HEK293 (cell line): Measurements from ENCODE around the gene BBC3.

Experiments
- CTCF ChIA-PET: fragments of 350-600 bp; formaldehyde crosslinking; extraction: SDS; loops from one replicate; lab custom pipeline; 2021; ENCODE audit warnings: antibody characterized with exemption; lab: Yijun Ruan, JAX
- POLR2A ChIA-PET: fragments of 300-600 bp; formaldehyde crosslinking; extraction: SDS; loops from one replicate; lab custom pipeline; 2020; ENCODE audit warnings: antibody characterized with exemption, inconsistent platforms; lab: Yijun Ruan, JAX
- H3K27ac ChIP-seq: fragments of 200-500 bp; sonication (Bioruptor generic); 2 replicates; pipeline ENCODE4 v1.5.1; 2014; ENCODE audit warnings: low read depth, low read length, control low read depth, inconsistent platforms; ENCODE audit errors: extremely low read depth
- H3K36me3 ChIP-seq, 2 experiments: fragments of 200-500 bp in 1 of 2; sonication (Bioruptor generic) in 1 of 2; 1 replicate in 1 of 2; 2 replicates in 1 of 2; pipeline ENCODE4 v1.5.1; 2014 to 2017; ENCODE audit warnings: inconsistent platforms in 2 of 2, low read length in 2 of 2; ENCODE audit not compliant: control insufficient read depth in 2 of 2, insufficient read depth in 1 of 2
- H3K4me1 ChIP-seq: fragments of 200-500 bp; sonication (Bioruptor generic); 2 replicates; pipeline ENCODE4 v1.5.1; 2014; ENCODE audit warnings: mild to moderate bottlenecking, low read length, inconsistent platforms; ENCODE audit not compliant: control insufficient read depth, insufficient read depth
- H3K4me3 ChIP-seq: 2 replicates; pipeline ENCODE4 v1.5.1; 2011; ENCODE audit warnings: low read depth, mild to moderate bottlenecking, control low read depth, low read length, moderate library complexity
- H3K9me3 ChIP-seq: fragments of 200-500 bp; sonication (Bioruptor generic); 2 replicates; pipeline ENCODE4 v1.5.1; 2014; ENCODE audit warnings: low read depth, low read length, inconsistent platforms; ENCODE audit not compliant: control insufficient read depth, insufficient read depth
- BCL11A ChIP-seq: fragments of 450-650 bp; formaldehyde crosslinking; IDR thresholded peaks from 2 replicates; pipeline ENCODE4 v1.5.1; 2016; ENCODE audit warnings: low read depth, missing biosample characterization, missing genetic modification characterization
- BCL11B ChIP-seq: fragments of 450-650 bp; formaldehyde crosslinking; IDR thresholded peaks from 2 replicates; pipeline ENCODE4 v1.5.1; 2016; ENCODE audit warnings: low read depth, missing biosample characterization, missing genetic modification characterization
- FEZF1 ChIP-seq: fragments of 450-650 bp; formaldehyde crosslinking; IDR thresholded peaks from 2 replicates; pipeline ENCODE4 v1.5.1; 2016; ENCODE audit warnings: missing biosample characterization, missing genetic modification characterization
- GLIS1 ChIP-seq: fragments of 450-650 bp; formaldehyde crosslinking; IDR thresholded peaks from 2 replicates; pipeline ENCODE4 v1.5.1; 2016; ENCODE audit warnings: missing biosample characterization, missing genetic modification characterization
- KLF8 ChIP-seq: fragments of 450-650 bp; formaldehyde crosslinking; IDR thresholded peaks from 2 replicates; pipeline ENCODE4 v1.5.1; 2016; ENCODE audit warnings: missing biosample characterization, missing genetic modification characterization
- OVOL3 ChIP-seq: fragments of 450-650 bp; formaldehyde crosslinking; IDR thresholded peaks from 2 replicates; pipeline ENCODE4 v1.5.1; 2016; ENCODE audit warnings: missing biosample characterization, missing genetic modification characterization
- SP2 ChIP-seq: fragments of 450-650 bp; formaldehyde crosslinking; IDR thresholded peaks from 2 replicates; pipeline ENCODE4 v1.5.1; 2016; ENCODE audit warnings: missing biosample characterization, missing genetic modification characterization
- ZBTB20 ChIP-seq: fragments of 450-650 bp; formaldehyde crosslinking; IDR thresholded peaks from 2 replicates; pipeline ENCODE4 v1.5.1; 2016; ENCODE audit warnings: missing biosample characterization, missing genetic modification characterization
- ZEB2 ChIP-seq: fragments of 450-650 bp; formaldehyde crosslinking; IDR thresholded peaks from 2 replicates; pipeline ENCODE4 v1.5.1; 2016; ENCODE audit warnings: missing biosample characterization, missing genetic modification characterization
- ZNF132 ChIP-seq: fragments of 450-650 bp; formaldehyde crosslinking; IDR thresholded peaks from 2 replicates; pipeline ENCODE4 v1.5.1; 2017; ENCODE audit warnings: missing biosample characterization, missing genetic modification characterization, borderline replicate concordance
- ZNF169 ChIP-seq: fragments of 450-650 bp; formaldehyde crosslinking; IDR thresholded peaks from 2 replicates; pipeline ENCODE4 v1.5.1; 2016; ENCODE audit warnings: missing biosample characterization, missing genetic modification characterization
- ZNF510 ChIP-seq: fragments of 450-650 bp; formaldehyde crosslinking; IDR thresholded peaks from 2 replicates; pipeline ENCODE4 v1.5.1; 2018; ENCODE audit warnings: mild to moderate bottlenecking, missing genetic modification characterization, missing biosample characterization; ENCODE audit not compliant: insufficient replicate concordance
- ZNF558 ChIP-seq: fragments of 450-650 bp; formaldehyde crosslinking; IDR thresholded peaks from 2 replicates; pipeline ENCODE4 v1.5.1; 2016; ENCODE audit warnings: missing biosample characterization, missing genetic modification characterization
- ZNF561 ChIP-seq: fragments of 450-650 bp; IDR thresholded peaks from 2 replicates; pipeline ENCODE4 v1.5.1; 2018; ENCODE audit warnings: missing biosample characterization, missing genetic modification characterization, borderline replicate concordance
- ZNF623 ChIP-seq: fragments of 450-650 bp; formaldehyde crosslinking; IDR thresholded peaks from 2 replicates; pipeline ENCODE4 v1.5.1; 2016; ENCODE audit warnings: missing biosample characterization, missing genetic modification characterization
- ZNF701 ChIP-seq: fragments of 450-650 bp; formaldehyde crosslinking; IDR thresholded peaks from 2 replicates; pipeline ENCODE4 v1.5.1; 2016; ENCODE audit warnings: missing biosample characterization, missing genetic modification characterization
- ZNF707 ChIP-seq: fragments of 450-650 bp; formaldehyde crosslinking; IDR thresholded peaks from 2 replicates; pipeline ENCODE4 v1.5.1; 2016; ENCODE audit warnings: missing biosample characterization, missing genetic modification characterization
- TF ChIP-seq, protein P1 (sequence below): fragments of 450-650 bp; formaldehyde crosslinking; IDR thresholded peaks from 2 replicates; pipeline ENCODE4 v1.5.1; 2016; ENCODE audit warnings: missing biosample characterization, missing genetic modification characterization, borderline replicate concordance
- TF ChIP-seq, protein P2 (sequence below): fragments of 450-650 bp; formaldehyde crosslinking; IDR thresholded peaks from 2 replicates; pipeline ENCODE4 v1.5.1; 2017; ENCODE audit warnings: missing biosample characterization, missing genetic modification characterization
- TF ChIP-seq, protein P3 (sequence below): fragments of 450-650 bp; formaldehyde crosslinking; IDR thresholded peaks from 2 replicates; pipeline ENCODE4 v1.5.1; 2016; ENCODE audit warnings: missing biosample characterization, missing genetic modification characterization
- TF ChIP-seq, protein P4 (sequence below): fragments of 450-650 bp; formaldehyde crosslinking; IDR thresholded peaks from 2 replicates; pipeline ENCODE4 v1.5.1; 2016; ENCODE audit warnings: missing biosample characterization, missing genetic modification characterization, low read depth
- TF ChIP-seq, protein P5 (sequence below): fragments of 450-650 bp; formaldehyde crosslinking; IDR thresholded peaks from 2 replicates; pipeline ENCODE4 v1.5.1; 2016; ENCODE audit warnings: missing biosample characterization, missing genetic modification characterization
- TF ChIP-seq, protein P6 (sequence below): fragments of 450-650 bp; formaldehyde crosslinking; IDR thresholded peaks from 2 replicates; pipeline ENCODE4 v1.5.1; 2016; ENCODE audit warnings: missing biosample characterization, missing genetic modification characterization

Gene BBC3

DNA sequence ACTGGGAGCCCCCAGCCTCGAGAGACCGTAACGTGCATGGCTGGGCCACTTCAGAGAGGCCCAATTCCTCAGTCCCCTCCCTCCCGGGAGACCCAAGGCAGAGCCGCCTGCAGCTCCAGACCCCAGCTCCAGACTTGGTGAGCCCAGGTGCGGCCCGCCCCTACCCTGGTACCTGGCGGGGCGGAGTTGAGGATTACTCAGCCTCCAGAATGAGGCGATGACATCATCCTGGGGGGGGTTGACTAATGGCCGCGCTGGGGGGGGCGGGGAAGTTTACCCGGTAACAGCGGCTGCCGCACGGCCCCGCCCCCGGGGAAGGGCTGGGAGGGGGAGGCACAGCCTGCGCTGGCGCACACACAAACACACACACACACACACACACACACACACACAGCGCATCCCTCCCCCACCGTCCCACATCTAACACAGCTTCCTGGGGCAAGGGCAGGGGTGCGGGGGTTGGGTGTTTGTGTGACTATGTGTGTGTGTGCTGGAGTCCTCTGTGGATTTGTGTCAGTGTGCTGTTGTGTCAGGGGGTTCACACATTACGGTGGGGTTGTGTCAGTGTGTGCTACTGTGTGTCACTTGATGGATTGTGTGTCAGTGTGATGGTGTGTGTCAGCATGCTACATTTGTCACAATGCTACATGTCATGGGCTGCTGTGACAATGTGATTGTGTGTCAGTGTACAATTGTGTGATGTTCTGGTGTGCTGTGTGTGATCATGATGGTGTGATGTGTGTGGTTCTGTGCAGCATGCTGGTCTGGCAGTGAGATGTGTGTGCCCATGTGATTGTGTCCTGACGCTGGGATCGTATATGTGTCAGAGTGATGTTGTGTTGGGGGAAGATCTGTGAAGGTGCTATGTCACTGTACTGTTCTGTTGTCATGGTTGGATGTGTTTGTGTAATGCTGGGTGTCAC lies 10.3 kb upstream of the BBC3 start:
- CTCF ChIA-PET = interaction anchor here (0.6 kb wide), 2 partner anchors 22 to 379 kb away, joined by 3 to 5 read pairs; no protein-coding TSS in a partner anchor
- peaks cover 7% of the 10 kb centered on the region for H3K4me1 ChIP-seq
- POLR2A ChIA-PET = interaction anchor here (0.5 to 1.9 kb wide), 6 partner anchors 8 to 111 kb away, joined by 5 to 25 read pairs (median 6); partner anchors contain the start of genes CCDC9 and SAE1
- no peaks in the 10 kb centered on the region for H3K36me3 ChIP-seq
- no peaks in the 10 kb centered on the region for H3K9me3 ChIP-seq
- H3K27ac ChIP-seq = peak overlapping the region; percentile 66; the same call in 1 of the 2 replicates
- H3K4me3 ChIP-seq = no peak overlapping the region
- TF ChIP-seq ZNF132 (tag by site-specific recombination) (no peak), ZNF169 (tag by site-specific recombination) (peak; percentile 61; the same call in 1 of the 2 replicates), ZNF510 (no peak), KLF8 (peak; percentile 91), ZNF558 (no peak), BCL11B (0 out of 2 replicates have a peak, but pooled peaks have one; percentile 6), ZEB2 (tag by site-specific recombination) (peak; percentile 96), ZNF623 (0 out of 2 replicates have a peak, but pooled peaks have one; percentile 26), ZNF707 (tag by site-specific recombination) (peak; percentile 35; the same call in 1 of the 2 replicates), ZNF701 (no peak), BCL11A (tag by site-specific recombination) (no peak), ZBTB20 (tag by site-specific recombination) (peak; percentile 76), OVOL3 (tag by site-specific recombination) (0 out of 2 replicates have a peak, but pooled peaks have one; percentile 10), GLIS1 (tag by site-specific recombination) (peak; percentile 81), SP2 (tag by site-specific recombination) (peak; percentile 57), ZNF561 (tag by site-specific recombination) (0 out of 2 replicates have a peak, but pooled peaks have one; percentile 39), FEZF1 (0 out of 2 replicates have a peak, but pooled peaks have one; percentile 4)
- TF ChIP-seq, protein P1, sequence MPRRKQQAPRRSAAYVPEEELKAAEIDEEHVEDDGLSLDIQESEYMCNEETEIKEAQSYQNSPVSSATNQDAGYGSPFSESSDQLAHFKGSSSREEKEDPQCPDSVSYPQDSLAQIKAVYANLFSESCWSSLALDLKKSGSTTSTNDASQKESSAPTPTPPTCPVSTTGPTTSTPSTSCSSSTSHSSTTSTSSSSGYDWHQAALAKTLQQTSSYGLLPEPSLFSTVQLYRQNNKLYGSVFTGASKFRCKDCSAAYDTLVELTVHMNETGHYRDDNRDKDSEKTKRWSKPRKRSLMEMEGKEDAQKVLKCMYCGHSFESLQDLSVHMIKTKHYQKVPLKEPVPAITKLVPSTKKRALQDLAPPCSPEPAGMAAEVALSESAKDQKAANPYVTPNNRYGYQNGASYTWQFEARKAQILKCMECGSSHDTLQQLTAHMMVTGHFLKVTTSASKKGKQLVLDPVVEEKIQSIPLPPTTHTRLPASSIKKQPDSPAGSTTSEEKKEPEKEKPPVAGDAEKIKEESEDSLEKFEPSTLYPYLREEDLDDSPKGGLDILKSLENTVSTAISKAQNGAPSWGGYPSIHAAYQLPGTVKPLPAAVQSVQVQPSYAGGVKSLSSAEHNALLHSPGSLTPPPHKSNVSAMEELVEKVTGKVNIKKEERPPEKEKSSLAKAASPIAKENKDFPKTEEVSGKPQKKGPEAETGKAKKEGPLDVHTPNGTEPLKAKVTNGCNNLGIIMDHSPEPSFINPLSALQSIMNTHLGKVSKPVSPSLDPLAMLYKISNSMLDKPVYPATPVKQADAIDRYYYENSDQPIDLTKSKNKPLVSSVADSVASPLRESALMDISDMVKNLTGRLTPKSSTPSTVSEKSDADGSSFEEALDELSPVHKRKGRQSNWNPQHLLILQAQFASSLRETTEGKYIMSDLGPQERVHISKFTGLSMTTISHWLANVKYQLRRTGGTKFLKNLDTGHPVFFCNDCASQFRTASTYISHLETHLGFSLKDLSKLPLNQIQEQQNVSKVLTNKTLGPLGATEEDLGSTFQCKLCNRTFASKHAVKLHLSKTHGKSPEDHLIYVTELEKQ (tag by site-specific recombination) = peak; percentile 6; the same call in 1 of the 2 replicates
- TF ChIP-seq, protein P2, sequence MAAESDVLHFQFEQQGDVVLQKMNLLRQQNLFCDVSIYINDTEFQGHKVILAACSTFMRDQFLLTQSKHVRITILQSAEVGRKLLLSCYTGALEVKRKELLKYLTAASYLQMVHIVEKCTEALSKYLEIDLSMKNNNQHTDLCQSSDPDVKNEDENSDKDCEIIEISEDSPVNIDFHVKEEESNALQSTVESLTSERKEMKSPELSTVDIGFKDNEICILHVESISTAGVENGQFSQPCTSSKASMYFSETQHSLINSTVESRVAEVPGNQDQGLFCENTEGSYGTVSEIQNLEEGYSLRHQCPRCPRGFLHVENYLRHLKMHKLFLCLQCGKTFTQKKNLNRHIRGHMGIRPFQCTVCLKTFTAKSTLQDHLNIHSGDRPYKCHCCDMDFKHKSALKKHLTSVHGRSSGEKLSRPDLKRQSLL = peak; percentile 84
- TF ChIP-seq, protein P3, sequence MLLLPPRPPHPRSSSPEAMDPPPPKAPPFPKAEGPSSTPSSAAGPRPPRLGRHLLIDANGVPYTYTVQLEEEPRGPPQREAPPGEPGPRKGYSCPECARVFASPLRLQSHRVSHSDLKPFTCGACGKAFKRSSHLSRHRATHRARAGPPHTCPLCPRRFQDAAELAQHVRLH (tag by site-specific recombination) = no peak; the same call in none of the 2 replicates
- TF ChIP-seq, protein P4, sequence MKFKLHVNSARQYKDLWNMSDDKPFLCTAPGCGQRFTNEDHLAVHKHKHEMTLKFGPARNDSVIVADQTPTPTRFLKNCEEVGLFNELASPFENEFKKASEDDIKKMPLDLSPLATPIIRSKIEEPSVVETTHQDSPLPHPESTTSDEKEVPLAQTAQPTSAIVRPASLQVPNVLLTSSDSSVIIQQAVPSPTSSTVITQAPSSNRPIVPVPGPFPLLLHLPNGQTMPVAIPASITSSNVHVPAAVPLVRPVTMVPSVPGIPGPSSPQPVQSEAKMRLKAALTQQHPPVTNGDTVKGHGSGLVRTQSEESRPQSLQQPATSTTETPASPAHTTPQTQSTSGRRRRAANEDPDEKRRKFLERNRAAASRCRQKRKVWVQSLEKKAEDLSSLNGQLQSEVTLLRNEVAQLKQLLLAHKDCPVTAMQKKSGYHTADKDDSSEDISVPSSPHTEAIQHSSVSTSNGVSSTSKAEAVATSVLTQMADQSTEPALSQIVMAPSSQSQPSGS (tag by site-specific recombination) = peak; percentile 96
- TF ChIP-seq, protein P5, sequence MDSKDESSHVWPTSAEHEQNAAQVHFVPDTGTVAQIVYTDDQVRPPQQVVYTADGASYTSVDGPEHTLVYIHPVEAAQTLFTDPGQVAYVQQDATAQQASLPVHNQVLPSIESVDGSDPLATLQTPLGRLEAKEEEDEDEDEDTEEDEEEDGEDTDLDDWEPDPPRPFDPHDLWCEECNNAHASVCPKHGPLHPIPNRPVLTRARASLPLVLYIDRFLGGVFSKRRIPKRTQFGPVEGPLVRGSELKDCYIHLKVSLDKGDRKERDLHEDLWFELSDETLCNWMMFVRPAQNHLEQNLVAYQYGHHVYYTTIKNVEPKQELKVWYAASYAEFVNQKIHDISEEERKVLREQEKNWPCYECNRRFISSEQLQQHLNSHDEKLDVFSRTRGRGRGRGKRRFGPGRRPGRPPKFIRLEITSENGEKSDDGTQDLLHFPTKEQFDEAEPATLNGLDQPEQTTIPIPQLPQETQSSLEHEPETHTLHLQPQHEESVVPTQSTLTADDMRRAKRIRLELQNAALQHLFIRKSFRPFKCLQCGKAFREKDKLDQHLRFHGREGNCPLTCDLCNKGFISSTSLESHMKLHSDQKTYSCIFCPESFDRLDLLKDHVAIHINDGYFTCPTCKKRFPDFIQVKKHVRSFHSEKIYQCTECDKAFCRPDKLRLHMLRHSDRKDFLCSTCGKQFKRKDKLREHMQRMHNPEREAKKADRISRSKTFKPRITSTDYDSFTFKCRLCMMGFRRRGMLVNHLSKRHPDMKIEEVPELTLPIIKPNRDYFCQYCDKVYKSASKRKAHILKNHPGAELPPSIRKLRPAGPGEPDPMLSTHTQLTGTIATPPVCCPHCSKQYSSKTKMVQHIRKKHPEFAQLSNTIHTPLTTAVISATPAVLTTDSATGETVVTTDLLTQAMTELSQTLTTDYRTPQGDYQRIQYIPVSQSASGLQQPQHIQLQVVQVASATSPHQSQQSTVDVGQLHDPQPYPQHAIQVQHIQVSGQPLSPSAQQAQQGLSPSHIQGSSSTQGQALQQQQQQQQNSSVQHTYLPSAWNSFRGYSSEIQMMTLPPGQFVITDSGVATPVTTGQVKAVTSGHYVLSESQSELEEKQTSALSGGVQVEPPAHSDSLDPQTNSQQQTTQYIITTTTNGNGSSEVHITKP (tag by site-specific recombination) = no peak
- TF ChIP-seq, protein P6, sequence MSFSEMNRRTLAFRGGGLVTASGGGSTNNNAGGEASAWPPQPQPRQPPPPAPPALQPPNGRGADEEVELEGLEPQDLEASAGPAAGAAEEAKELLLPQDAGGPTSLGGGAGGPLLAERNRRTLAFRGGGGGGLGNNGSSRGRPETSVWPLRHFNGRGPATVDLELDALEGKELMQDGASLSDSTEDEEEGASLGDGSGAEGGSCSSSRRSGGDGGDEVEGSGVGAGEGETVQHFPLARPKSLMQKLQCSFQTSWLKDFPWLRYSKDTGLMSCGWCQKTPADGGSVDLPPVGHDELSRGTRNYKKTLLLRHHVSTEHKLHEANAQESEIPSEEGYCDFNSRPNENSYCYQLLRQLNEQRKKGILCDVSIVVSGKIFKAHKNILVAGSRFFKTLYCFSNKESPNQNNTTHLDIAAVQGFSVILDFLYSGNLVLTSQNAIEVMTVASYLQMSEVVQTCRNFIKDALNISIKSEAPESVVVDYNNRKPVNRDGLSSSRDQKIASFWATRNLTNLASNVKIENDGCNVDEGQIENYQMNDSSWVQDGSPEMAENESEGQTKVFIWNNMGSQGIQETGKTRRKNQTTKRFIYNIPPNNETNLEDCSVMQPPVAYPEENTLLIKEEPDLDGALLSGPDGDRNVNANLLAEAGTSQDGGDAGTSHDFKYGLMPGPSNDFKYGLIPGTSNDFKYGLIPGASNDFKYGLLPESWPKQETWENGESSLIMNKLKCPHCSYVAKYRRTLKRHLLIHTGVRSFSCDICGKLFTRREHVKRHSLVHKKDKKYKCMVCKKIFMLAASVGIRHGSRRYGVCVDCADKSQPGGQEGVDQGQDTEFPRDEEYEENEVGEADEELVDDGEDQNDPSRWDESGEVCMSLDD (tag by site-specific recombination) = peak; percentile 75
